ENCODE results near the gene DEFB108B.
"Not testable (repeated sequence)": the region's sequence is repeated elsewhere in the genome, so short reads cannot be mapped to it uniquely, and the experiment has no call there.

- peak in 3 of 4 experiments; percentile 41 to 55 (median 48) for TF ChIP-seq CTCF (IDR thresholded peaks at IDR 0.05)
- not testable (repeated sequence) for TF ChIP-seq POLR2AphosphoS5, EP300, POLR2A (IDR thresholded peaks at IDR 0.05)
Measured at GRCh38 chr11:71792621-71793235, 40.3 kb upstream of the DEFB108B start.
